ENCODE results near the gene RFX1. TPM values are rescaled to one million over a fixed set of nuclear protein-coding genes. Genes with fewer than 3 reads are reported as not detected.

Gene RFX1
- total and polyA plus RNA-seq, 2 donors (not counting 1 experiment from before 2014, with no cell fraction given), result 9.2 to 33.3 TPM

DNA sequence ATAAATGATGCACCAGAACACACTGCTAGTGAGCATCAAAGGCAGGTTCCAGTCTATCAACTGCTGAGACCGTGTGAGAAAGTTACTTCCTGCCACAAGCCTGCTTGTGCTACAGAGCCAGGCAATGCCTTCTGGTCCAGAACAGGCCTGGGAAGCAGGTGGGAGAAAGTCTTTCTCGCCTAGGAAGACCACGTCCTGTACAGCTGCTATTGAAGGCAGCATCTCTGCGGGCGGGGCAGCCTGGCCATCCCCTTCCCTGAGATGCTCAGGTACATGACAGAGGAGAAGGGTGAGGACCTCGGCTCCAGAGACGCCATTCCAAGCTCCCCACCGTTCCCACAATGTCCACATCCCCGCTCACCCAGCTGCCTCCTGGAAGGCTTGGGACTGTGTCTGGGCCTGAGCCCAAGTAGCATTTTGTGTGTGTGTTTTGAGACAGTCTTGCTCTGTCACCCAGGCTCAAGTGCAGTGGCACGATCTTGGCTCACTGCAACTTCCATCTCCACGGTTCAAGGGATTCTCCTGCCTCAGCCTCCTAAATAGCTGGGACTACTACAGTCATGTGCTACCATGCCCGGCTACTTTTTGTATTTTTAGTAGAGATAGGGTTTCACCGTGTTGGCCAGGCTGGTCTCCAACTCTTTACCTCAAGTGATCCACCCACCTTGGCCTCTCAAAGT, 3.4 kb downstream of the RFX1 start:
- ChIA-PET POLR2A (interaction anchor here (0.5 to 5.0 kb wide), 6 partner anchors 9 to 29 kb away, joined by 3 to 42 read pairs (median 5); partner anchors contain the start of gene IL27RA), CTCF (interaction anchor here (1.5 to 2.7 kb wide), 2 partner anchors 10 to 29 kb away, joined by 5 to 8 read pairs; partner anchors contain the start of gene IL27RA)
- intact Hi-C loops (cut with micrococcal nuclease), result no loop called here
- H4K20me1 ChIP-seq (ENCODE audit: control insufficient read depth, insufficient read depth, low read length, poor library complexity, severe bottlenecking), result no peaks in the 10 kb centered on the region
- ATAC-seq (ENCODE audit: low read depth) (no peak), DNase-seq (peak; percentile 60)
- H2AFZ ChIP-seq (ENCODE audit: insufficient read depth, low read depth, low read length, poor library complexity, severe bottlenecking), result peak overlapping the region; percentile 61
- peak overlapping the region; percentile 95 for H3K27ac Mint-ChIP-seq
- H3K79me2 ChIP-seq (ENCODE audit: control insufficient read depth, insufficient read depth, low read length), result peaks cover 46% of the 10 kb centered on the region
- no peak for TF ChIP-seq EZH2 (IDR thresholded peaks at IDR 0.05; ENCODE audit: borderline replicate concordance, insufficient read depth, low read depth, low read length, poor library complexity, severe bottlenecking)
- TF ChIP-seq, protein P1, sequence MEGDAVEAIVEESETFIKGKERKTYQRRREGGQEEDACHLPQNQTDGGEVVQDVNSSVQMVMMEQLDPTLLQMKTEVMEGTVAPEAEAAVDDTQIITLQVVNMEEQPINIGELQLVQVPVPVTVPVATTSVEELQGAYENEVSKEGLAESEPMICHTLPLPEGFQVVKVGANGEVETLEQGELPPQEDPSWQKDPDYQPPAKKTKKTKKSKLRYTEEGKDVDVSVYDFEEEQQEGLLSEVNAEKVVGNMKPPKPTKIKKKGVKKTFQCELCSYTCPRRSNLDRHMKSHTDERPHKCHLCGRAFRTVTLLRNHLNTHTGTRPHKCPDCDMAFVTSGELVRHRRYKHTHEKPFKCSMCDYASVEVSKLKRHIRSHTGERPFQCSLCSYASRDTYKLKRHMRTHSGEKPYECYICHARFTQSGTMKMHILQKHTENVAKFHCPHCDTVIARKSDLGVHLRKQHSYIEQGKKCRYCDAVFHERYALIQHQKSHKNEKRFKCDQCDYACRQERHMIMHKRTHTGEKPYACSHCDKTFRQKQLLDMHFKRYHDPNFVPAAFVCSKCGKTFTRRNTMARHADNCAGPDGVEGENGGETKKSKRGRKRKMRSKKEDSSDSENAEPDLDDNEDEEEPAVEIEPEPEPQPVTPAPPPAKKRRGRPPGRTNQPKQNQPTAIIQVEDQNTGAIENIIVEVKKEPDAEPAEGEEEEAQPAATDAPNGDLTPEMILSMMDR (IDR thresholded peaks at IDR 0.05), result no peak
- H3K36me3 ChIP-seq (replicated peaks in 1 of 2; ENCODE audit: control extremely low read depth in 1 of 2, control insufficient read depth in 1 of 2, extremely low read depth in 1 of 2, insufficient read depth in 2 of 2, low read length in 1 of 2), result peaks cover 0 to 11% of the 10 kb centered on the region in 2 experiments
- H3K9me3 Mint-ChIP-seq (ENCODE audit: insufficient read depth), result no peaks in the 10 kb centered on the region
- peaks cover 56 to 61% of the 10 kb centered on the region in 2 donors for H3K4me1 ChIP-seq (ENCODE audit: control insufficient read depth in 2 of 2, insufficient read depth in 2 of 2, low read length in 2 of 2)
- H3K27me3 Mint-ChIP-seq, result no peaks in the 10 kb centered on the region
- peaks cover 57% of the 10 kb centered on the region for H3K4me1 Mint-ChIP-seq
- peaks cover 0 to 6% (median 4%) of the 10 kb centered on the region in 3 donors for H3K9me3 ChIP-seq (ENCODE audit: control extremely low read depth in 1 of 3, control insufficient read depth in 2 of 3, insufficient read depth in 1 of 3, low read length in 2 of 3)
- H3K4me3 Mint-ChIP-seq, result peak overlapping the region; percentile 65
- H3K27ac ChIP-seq (ENCODE audit: low read length in 2 of 2), result peak overlapping the region; percentile 99 to 100
- H3K4me2 ChIP-seq (replicated peaks; ENCODE audit: low read depth, low read length, poor library complexity, severe bottlenecking), result peak overlapping the region; percentile 73
- H3K4me3 ChIP-seq (ENCODE audit: control extremely low read depth in 1 of 5, extremely low read depth in 1 of 5, insufficient read depth in 1 of 5, low read depth in 2 of 5, low read length in 4 of 5), result peak overlapping the region in 3 of 5 experiments; percentile 3 to 6 (median 5)
- no peaks in the 10 kb centered on the region for H3K27me3 ChIP-seq (replicated peaks in 1 of 4; ENCODE audit: control extremely low read depth in 1 of 4, control insufficient read depth in 3 of 4, insufficient read depth in 4 of 4, low read length in 3 of 4)
- 15% methylated on average over 5 of the region's 13 CpGs for WGBS (ENCODE audit: insufficient coverage)
- H3K9ac ChIP-seq (ENCODE audit: low read length), result peak overlapping the region; percentile 40

All from B cell (primary cell).